Liver (tissue), 9 donors: ENCODE data around the gene MTF1. TPM values are rescaled to one million over a fixed set of nuclear protein-coding genes. Genes with fewer than 3 reads are reported as not detected.
"Not testable (repeated sequence)": the region's sequence is repeated elsewhere in the genome, so short reads cannot be mapped to it uniquely, and the experiment has no call there.

ENCODE experiments used
- DNase-seq: peaks from one replicate; pipeline ENCODE4 v3.0.0-alpha.2; 2017; ENCODE audit warnings: low spot score
- H3K27ac ChIP-seq, 2 donors: one replicate each; pipeline ENCODE4 v1.7.0; 2013; ENCODE audit warnings: inconsistent platforms in 2 of 2, low read length in 2 of 2, control low read depth in 1 of 2, low read depth in 1 of 2, mild to moderate bottlenecking in 1 of 2
- H3K27me3 ChIP-seq, 4 donors: one replicate each; pipeline versions ENCODE4 v1.6.1 to v1.7.0; 2013; ENCODE audit warnings: low read length in 3 of 4, inconsistent platforms in 1 of 4, mild to moderate bottlenecking in 1 of 4, moderate library complexity in 1 of 4; ENCODE audit not compliant: control insufficient read depth in 4 of 4, insufficient read depth in 4 of 4
- H3K36me3 ChIP-seq, 4 donors: one replicate each; pipeline versions ENCODE4 v1.6.1 to v1.7.0; 2013; ENCODE audit warnings: low read length in 3 of 4, mild to moderate bottlenecking in 3 of 4, low read depth in 1 of 4, moderate library complexity in 1 of 4; ENCODE audit not compliant: control insufficient read depth in 4 of 4, insufficient read depth in 3 of 4
- H3K4me1 ChIP-seq, 4 donors: one replicate each; pipeline versions ENCODE4 v1.6.1 to v1.7.0; 2013; ENCODE audit warnings: low read length in 3 of 4, mild to moderate bottlenecking in 3 of 4, moderate library complexity in 1 of 4; ENCODE audit not compliant: control insufficient read depth in 4 of 4, insufficient read depth in 4 of 4
- H3K4me3 ChIP-seq, 3 donors: one replicate each; pipeline versions ENCODE4 v1.6.1 to v1.7.0; 2013; ENCODE audit warnings: low read length in 3 of 3, control low read depth in 1 of 3, low read depth in 1 of 3, mild to moderate bottlenecking in 1 of 3
- H3K9ac ChIP-seq, 2 donors: one replicate each; pipeline ENCODE4 v1.7.0; 2013; ENCODE audit warnings: low read length in 2 of 2, mild to moderate bottlenecking in 2 of 2, moderate library complexity in 2 of 2, control low read depth in 1 of 2, low read depth in 1 of 2
- H3K9me3 ChIP-seq, 4 donors: one replicate each; pipeline versions ENCODE4 v1.6.1 to v1.7.0; 2013; ENCODE audit warnings: low read length in 3 of 4; ENCODE audit not compliant: control insufficient read depth in 4 of 4
- CTCF ChIP-seq: fragments of 150-350 bp; IDR thresholded peaks from 2 replicates; pipeline ENCODE4 v1.5.1; 2017; ENCODE audit warnings: improper control_type of control experiment, low read depth, low read length; ENCODE audit not compliant: missing input control
- EGR1 ChIP-seq, 2 donors: IDR thresholded peaks; 2 replicates each; pipeline ENCODE4 v1.6.1; 2016 to 2018; ENCODE audit warnings: antibody characterized with exemption in 2 of 2, low read depth in 2 of 2
- FOXA1 ChIP-seq: IDR thresholded peaks from 2 replicates; pipeline ENCODE4 v1.6.1; 2016; ENCODE audit warnings: antibody characterized with exemption
- FOXA2 ChIP-seq: IDR thresholded peaks from 2 replicates; pipeline ENCODE4 v1.6.1; 2016; ENCODE audit warnings: antibody characterized with exemption
- GABPA ChIP-seq, 2 donors: IDR thresholded peaks in 1 of 2; conservative IDR thresholded peaks in 1 of 2; 2 replicates each; pipeline ENCODE4 v1.6.1; 2016; ENCODE audit warnings: antibody characterized with exemption in 2 of 2, mild to moderate bottlenecking in 1 of 2, moderate library complexity in 1 of 2
- HNF4A ChIP-seq, 2 donors: conservative IDR thresholded peaks; 2 replicates each; pipeline ENCODE4 v1.6.1; 2016; ENCODE audit warnings: antibody characterized with exemption in 2 of 2, mild to moderate bottlenecking in 2 of 2
- HNF4G ChIP-seq: IDR thresholded peaks from 2 replicates; pipeline ENCODE4 v1.6.1; 2016; ENCODE audit warnings: antibody characterized with exemption
- JUND ChIP-seq, 2 donors: IDR thresholded peaks; 2 replicates each; pipeline ENCODE4 v1.6.1; 2016; ENCODE audit warnings: antibody characterized with exemption in 2 of 2
- NR2F2 ChIP-seq: IDR thresholded peaks from 2 replicates; pipeline ENCODE4 v1.6.1; 2016; ENCODE audit warnings: antibody characterized with exemption
- RAD21 ChIP-seq, 2 donors: IDR thresholded peaks; 2 replicates each; pipeline ENCODE4 v1.6.1; 2016; ENCODE audit warnings: antibody characterized with exemption in 2 of 2, mild to moderate bottlenecking in 2 of 2
- RXRA ChIP-seq, 2 donors: IDR thresholded peaks; 2 replicates each; pipeline ENCODE4 v1.6.1; 2017 to 2018; ENCODE audit warnings: antibody characterized with exemption in 2 of 2, mild to moderate bottlenecking in 1 of 2
- SP1 ChIP-seq: IDR thresholded peaks from 2 replicates; pipeline ENCODE4 v1.6.1; 2018; ENCODE audit warnings: antibody characterized with exemption, mild to moderate bottlenecking
- TAF1 ChIP-seq: conservative IDR thresholded peaks from 2 replicates; pipeline ENCODE4 v1.6.1; 2016; ENCODE audit warnings: antibody characterized with exemption, mild to moderate bottlenecking
- YY1 ChIP-seq: IDR thresholded peaks from 2 replicates; pipeline ENCODE4 v1.6.1; 2016; ENCODE audit warnings: antibody characterized with exemption, mild to moderate bottlenecking
- ZBTB33 ChIP-seq: IDR thresholded peaks from 2 replicates; pipeline ENCODE4 v1.6.1; 2016; ENCODE audit warnings: antibody characterized with exemption
- WGBS: extraction: QIAGEN DNeasy Blood & Tissue Kit; methylation state at CpG from one replicate; pipeline ENCODE4 v1.1.7; 2013; 5-methylcytosine and 5-hydroxymethylcytosine counted together
- polyA plus RNA-seq, 2 donors: library from polyadenylated mRNA; stranded (reverse) in 1 of 2; unstranded in 1 of 2; fragments of 200-250 nt in 1 of 2; fragments of >200 nt in 1 of 2; fragmentation: Nextera tagmentation in 1 of 2; extraction: Ambion mirVana in 1 of 2; gene quantifications; one replicate each; pipeline versions ENCODE4 v1.2.1 to v1.2.3, GENCODE V29; 2013 to 2015
- total RNA-seq, 2 donors: library from RNA; depleted of rRNA; stranded (reverse); fragments of >200 nt; gene quantifications; one replicate each; pipeline ENCODE4 v1.2.3, GENCODE V29; 2014
- TF ChIP-seq, protein P1 (sequence below): IDR thresholded peaks from 2 replicates; pipeline ENCODE4 v1.6.1; 2016; ENCODE audit warnings: antibody characterized with exemption
- TF ChIP-seq, protein P2 (sequence below): IDR thresholded peaks from 2 replicates; pipeline ENCODE4 v1.6.1; 2016; ENCODE audit warnings: antibody characterized with exemption
- TF ChIP-seq, protein P3 (sequence below): IDR thresholded peaks from 2 replicates; pipeline ENCODE4 v1.6.1; 2016; ENCODE audit warnings: antibody characterized with exemption, mild to moderate bottlenecking
- donor health status: healthy.
- donor health status: healthy.
- donor health status: healthy.
- donor health status: healthy.
- donor health status: healthy.

MTF1 gene
- total and polyA plus RNA-seq, 4 donors, result 2.3 to 3.3 (median 3.0) TPM

DNA sequence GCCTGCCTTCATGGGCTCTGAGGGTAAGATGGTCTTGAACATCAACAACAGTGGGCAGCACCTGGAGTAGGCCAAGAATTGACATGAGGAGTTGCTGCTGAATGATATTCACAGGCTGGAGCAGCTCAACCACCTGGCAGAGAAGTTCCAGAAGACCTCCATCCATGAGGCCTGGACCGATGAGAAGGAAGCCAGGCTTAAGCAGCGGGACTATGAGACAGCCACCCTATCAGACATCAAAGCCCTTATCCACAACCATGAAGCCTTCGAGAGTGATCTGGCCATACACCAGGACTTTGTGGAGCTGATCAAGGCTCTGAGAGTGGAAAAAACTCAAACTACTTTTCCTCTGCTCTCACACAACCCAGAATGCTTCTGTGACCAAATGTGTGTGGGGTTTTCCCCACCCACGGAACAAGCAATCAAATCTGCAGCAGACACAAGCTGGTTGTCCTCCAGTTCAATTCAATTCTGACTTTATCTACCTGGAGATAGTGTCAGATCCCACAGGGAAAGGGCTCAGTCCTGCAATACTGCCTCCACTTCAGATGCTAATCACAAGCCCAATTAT, 82.4 kb downstream of the MTF1 start:
- WGBS, result 66% methylated on average over 4 of the region's 4 CpGs
- Histone ChIP-seq H3K27me3 (no peaks in the 10 kb centered on the region), H3K27ac (no peak overlapping the region), H3K9ac (no peak overlapping the region), H3K4me3 (no peak overlapping the region), H3K4me1 (no peaks in the 10 kb centered on the region), H3K9me3 (no peaks in the 10 kb centered on the region), H3K36me3 (no peaks in the 10 kb centered on the region)
- TF ChIP-seq HNF4A (conservative IDR thresholded peaks at IDR 0.05), result no peak
- TF ChIP-seq CTCF, result no peak
- no peak for TF ChIP-seq ZBTB33
- TF ChIP-seq HNF4G, result no peak
- TF ChIP-seq RAD21 (IDR thresholded peaks at IDR 0.05), result no peak
- TF ChIP-seq TAF1, result no peak
- no peak for TF ChIP-seq FOXA2
- TF ChIP-seq JUND (IDR thresholded peaks at IDR 0.05), result no peak
- TF ChIP-seq NR2F2, result no peak
- no peak for TF ChIP-seq SP1
- no peak for TF ChIP-seq GABPA (IDR thresholded peaks at IDR 0.05 in 1 of 2, conservative IDR thresholded peaks at IDR 0.05 in 1 of 2)
- TF ChIP-seq, protein P1, sequence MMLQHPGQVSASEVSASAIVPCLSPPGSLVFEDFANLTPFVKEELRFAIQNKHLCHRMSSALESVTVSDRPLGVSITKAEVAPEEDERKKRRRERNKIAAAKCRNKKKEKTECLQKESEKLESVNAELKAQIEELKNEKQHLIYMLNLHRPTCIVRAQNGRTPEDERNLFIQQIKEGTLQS, result no peak
- TF ChIP-seq FOXA1, result no peak
- no peak for TF ChIP-seq YY1
- TF ChIP-seq EGR1 (IDR thresholded peaks at IDR 0.05; ENCODE audit: low read depth in 2 of 2), result no peak
- TF ChIP-seq, protein P2, sequence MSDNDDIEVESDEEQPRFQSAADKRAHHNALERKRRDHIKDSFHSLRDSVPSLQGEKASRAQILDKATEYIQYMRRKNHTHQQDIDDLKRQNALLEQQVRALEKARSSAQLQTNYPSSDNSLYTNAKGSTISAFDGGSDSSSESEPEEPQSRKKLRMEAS, result no peak
- no peak for TF ChIP-seq RXRA (IDR thresholded peaks at IDR 0.05)
- TF ChIP-seq, protein P3, sequence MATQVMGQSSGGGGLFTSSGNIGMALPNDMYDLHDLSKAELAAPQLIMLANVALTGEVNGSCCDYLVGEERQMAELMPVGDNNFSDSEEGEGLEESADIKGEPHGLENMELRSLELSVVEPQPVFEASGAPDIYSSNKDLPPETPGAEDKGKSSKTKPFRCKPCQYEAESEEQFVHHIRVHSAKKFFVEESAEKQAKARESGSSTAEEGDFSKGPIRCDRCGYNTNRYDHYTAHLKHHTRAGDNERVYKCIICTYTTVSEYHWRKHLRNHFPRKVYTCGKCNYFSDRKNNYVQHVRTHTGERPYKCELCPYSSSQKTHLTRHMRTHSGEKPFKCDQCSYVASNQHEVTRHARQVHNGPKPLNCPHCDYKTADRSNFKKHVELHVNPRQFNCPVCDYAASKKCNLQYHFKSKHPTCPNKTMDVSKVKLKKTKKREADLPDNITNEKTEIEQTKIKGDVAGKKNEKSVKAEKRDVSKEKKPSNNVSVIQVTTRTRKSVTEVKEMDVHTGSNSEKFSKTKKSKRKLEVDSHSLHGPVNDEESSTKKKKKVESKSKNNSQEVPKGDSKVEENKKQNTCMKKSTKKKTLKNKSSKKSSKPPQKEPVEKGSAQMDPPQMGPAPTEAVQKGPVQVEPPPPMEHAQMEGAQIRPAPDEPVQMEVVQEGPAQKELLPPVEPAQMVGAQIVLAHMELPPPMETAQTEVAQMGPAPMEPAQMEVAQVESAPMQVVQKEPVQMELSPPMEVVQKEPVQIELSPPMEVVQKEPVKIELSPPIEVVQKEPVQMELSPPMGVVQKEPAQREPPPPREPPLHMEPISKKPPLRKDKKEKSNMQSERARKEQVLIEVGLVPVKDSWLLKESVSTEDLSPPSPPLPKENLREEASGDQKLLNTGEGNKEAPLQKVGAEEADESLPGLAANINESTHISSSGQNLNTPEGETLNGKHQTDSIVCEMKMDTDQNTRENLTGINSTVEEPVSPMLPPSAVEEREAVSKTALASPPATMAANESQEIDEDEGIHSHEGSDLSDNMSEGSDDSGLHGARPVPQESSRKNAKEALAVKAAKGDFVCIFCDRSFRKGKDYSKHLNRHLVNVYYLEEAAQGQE, result no peak
- DNase-seq, result no peak

- not testable (repeated sequence) for H3K9ac ChIP-seq, DNase-seq, H3K36me3 ChIP-seq, H3K4me3 ChIP-seq, H3K27ac ChIP-seq, H3K4me1 ChIP-seq, H3K27me3 ChIP-seq, H3K9me3 ChIP-seq
Observed at GRCh38 chr1:37771440-37771839, 88.0 kb downstream of the MTF1 start.
